Cardiac septum (tissue), 1 donor: ENCODE data around the gene C5. TPM values are rescaled to one million over a fixed set of nuclear protein-coding genes. Genes with fewer than 3 reads are reported as not detected.

Experiments
- DNase-seq: peaks from one replicate; pipeline ENCODE4 v3.0.0-alpha.2; 2020; ENCODE audit warnings: low spot score
- intact Hi-C: fragments of 100-400 bp; cut with DNase I; formaldehyde crosslinking; loops from one replicate; pipeline ENCODE4 v1.14.0; 2022
- total RNA-seq: library from RNA; stranded (reverse); fragmentation: NEBNext Ultra II Directional; extraction: Animal tissue kit (Norgen Biotek cat#: 25700); gene quantifications from one replicate; pipeline ENCODE4 v1.2.1, GENCODE V29; 2021
- donor health status: DM: no; HTN: no; CAD: no.

C5 gene
- total RNA-seq, 1 donor from 2014 or later, result 1.1 TPM

- DNase-seq, result no peak
These were observed 116.6 kb downstream of the C5 start for GRCh38 chr9:120933310-120934055.

DNA sequence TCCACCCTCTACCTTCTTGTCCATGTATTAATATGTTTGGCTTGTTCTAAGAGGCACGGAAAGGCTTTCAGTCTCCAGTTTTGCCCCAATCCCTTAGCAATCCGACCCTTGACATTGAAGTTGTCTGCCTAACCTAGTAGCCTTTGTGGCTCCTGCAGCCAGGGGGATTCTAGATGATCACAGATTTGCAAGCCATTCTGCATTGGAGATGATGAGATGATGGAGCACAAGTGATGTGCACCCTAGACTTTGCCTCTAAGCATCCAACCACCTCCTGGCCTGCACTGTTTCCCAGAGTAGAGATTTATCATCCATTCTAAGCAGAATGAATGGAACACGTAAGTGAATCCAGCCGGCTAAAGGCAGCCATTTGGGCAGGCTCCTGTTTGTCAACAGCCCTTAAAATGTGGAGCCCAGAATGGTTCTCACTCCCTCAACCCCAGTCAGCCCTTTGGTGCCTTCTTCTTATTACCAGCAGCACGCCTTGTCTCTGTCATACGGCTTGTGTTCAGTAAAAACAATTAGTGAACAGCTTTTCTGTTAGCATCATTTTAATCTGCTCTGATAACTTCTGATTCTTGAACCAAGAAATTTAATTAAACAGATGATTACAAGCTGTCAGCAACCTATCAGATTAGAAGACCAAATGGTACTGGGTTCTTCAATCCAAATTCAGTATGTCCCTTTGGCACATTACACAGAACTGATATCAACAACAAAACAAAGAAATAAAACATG lies 117.8 kb downstream of the C5 start:
- no peak for DNase-seq
- intact Hi-C loops, result loop anchor here (5.0 kb wide), 1 partner anchor 140 kb away; the partner anchor contains the start of gene FBXW2

More at GRCh38 chr9:120933310-120934055, 116.6 kb downstream of the C5 start:
- intact Hi-C loops, result loop anchor here (5.0 kb wide), 1 partner anchor 141 kb away; the partner anchor contains the start of gene FBXW2

DNA sequence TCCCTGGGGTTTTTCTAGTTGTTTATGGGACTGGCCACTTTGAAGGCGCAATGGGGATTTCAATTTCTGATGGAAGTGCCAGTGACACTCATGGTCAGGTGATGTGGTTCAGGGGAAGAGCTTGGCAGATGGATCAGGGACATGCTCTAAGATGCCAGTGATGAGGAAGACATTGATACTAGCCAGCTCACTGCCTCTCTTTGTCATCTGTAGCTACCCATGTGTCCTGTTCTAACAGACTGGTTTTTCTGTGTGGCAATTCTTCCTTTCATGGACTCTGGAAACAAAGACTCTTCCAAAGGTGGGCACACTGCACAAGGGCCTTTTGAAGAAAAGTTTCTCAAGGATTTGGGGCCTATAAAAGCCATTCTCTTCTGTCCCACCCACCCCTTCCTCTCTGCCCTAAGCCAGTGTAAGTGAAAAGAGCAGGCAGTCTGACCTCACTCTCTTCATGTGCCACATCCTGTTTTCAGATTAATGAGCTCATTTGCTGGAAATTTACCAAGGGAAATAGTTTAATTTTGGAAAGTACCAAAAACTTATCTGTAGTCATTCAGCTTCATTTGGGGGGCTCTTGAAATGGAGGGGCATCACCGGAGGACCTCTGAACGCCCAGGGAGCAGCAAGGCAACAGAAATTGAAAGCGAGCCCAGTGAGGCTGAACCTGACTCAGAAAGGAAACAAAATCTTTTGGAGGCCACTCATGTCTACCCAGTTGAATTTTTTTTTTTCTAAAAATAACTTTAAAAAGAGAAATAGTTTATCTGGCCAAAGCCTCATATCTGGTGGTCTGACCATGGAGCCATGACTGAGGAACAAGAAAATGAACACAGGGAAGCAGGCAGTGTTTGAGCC lies 118.6 kb downstream of the C5 start:
- DNase-seq, result no peak
- intact Hi-C loops, result loop anchor here (5.0 kb wide), 1 partner anchor 139 kb away; the partner anchor contains the start of gene FBXW2

DNA sequence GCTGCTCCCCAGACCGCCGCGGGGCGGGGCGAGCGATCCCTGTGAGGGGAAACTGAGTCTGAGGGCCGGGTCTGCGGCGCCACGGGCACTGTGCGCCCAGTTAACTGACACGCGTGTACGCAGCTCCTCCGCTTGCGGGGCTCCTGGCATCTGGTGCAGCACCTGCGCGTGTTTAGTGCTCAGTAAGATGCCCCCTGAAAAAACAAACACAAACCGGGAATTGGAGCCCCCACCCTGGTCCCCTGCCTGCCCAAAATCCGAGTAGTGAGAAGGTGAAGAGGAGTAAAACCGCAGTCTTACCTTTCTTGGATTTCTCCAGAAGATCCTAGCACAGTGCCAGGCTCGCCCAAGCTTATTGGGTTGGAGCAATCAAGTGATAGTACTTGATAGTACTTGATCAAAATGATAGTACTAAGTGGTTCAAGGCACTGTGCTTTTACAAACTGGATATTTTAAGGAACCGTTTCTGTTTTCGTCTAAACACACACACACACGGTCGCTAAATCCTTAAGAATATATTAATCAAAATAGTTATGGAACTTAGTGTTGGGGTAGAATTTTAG lies 120.8 kb downstream of the C5 start:
- DNase-seq, result no peak
- intact Hi-C loops, result no loop called here

GRCh38 chr9:120928483-120929228 lies 121.4 kb downstream of the C5 start:
- peak; percentile 92 for DNase-seq
- intact Hi-C loops, result no loop called here

DNA sequence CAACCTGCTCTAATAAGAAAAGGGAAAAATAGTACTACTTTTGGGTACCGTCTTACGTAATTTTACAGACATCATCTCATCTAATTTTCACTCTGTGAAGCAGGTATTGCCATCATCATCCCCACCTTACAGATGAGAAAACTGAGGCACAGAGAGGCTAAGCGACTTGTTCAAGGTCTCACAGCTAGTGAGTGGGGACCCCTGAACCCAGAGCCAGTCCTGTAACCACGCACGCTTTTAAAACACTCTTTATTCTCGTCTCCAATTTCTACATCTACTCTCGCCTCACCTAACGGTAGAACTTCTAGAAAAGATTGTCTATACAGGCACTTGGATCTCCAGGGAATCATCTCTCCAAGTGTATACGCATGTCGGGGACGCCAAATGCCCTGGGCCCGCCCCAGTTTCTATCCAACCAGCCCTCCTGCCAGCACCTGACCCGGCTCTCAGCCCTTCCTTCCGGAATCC lies 122.0 kb downstream of the C5 start:
- intact Hi-C loops, result no loop called here
- DNase-seq, result no peak

DNA sequence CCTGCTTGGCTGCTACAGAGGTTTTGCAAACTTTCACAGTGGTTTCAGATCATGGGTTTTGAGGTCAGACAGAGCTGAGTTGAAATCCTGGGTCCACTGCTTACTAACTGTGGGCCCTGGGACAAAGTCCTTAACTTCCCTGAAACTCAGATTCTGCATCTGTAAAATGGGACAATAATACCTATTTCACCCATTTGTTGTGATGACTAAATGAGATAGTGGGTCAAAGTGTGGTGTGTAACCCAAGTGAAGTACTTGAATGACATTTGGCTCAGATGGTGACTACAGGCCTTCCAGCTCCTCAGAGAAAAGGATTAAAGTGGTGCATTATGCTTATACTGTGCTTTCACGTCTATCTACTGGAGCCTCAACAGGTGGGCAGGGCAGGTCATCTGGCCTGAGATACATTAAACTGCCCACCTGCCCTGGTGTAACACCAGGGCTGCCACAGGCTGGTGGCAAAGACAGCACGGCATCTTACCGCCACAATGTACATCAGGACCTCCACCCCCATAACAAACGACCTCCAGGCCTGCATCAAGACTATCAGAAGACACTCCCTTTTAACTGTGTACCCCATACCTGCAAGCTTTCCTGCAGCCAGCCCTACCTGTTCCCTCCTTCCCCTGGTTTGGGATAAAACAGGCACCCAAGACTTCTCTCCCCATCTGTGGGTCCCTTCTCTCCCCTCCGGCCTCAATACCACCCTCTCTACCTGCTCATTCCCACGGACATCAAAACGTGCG lies 122.6 kb downstream of the C5 start:
- no peak for DNase-seq
- intact Hi-C loops, result no loop called here

- intact Hi-C loops, result no loop called here
- no peak for DNase-seq
These were observed 123.6 kb downstream of the C5 start, which contains the start of gene TRAF1 for GRCh38 chr9:120926397-120926928. TSS of gene TRAF1 (minus strand) at chr9:120926796. CDS start at chr9:120926075, 721 bp downstream.

DNA sequence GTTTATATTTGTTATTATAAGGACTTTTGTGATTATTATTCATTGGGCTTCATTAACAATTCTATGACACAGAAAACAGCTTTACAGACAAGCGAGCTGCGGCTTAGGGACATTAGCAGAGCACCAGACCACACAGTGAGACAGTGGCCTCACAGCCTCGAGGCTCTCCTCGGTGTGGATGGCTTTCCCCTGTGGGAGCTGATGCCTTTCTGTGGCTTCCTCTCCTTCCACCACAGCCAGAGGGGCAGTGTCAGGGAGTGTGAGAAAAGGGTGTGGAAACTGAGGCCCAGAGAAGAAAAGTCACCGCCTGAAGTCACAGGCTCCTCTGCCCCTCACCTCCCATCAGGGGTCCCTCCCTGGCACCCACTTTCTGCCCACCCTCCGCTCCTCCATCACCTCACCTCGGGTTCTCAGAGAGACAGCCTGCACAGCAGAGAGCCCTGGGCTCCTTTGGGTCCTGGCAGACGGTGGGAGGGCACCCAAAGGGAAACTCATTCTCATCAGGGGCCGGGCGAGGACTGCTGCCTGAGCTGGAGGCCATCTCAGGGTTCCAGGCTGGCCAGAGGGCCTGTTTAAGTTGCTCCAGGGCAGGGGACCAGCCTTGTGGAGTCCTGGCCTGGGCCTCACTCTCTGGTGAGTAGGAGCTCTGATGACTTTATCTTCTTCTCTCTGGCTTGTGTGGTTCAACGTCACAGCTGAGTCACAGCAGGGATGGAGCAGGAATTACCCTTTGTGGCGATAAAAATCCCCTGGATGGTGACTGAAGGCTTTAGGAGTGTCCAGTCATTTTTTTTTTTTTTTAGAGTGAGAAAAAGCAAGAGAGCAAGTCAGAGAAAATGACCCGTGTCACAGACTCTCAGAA lies 124.3 kb downstream of the C5 start:
- DNase-seq, result no peak
- intact Hi-C loops, result no loop called here

DNA sequence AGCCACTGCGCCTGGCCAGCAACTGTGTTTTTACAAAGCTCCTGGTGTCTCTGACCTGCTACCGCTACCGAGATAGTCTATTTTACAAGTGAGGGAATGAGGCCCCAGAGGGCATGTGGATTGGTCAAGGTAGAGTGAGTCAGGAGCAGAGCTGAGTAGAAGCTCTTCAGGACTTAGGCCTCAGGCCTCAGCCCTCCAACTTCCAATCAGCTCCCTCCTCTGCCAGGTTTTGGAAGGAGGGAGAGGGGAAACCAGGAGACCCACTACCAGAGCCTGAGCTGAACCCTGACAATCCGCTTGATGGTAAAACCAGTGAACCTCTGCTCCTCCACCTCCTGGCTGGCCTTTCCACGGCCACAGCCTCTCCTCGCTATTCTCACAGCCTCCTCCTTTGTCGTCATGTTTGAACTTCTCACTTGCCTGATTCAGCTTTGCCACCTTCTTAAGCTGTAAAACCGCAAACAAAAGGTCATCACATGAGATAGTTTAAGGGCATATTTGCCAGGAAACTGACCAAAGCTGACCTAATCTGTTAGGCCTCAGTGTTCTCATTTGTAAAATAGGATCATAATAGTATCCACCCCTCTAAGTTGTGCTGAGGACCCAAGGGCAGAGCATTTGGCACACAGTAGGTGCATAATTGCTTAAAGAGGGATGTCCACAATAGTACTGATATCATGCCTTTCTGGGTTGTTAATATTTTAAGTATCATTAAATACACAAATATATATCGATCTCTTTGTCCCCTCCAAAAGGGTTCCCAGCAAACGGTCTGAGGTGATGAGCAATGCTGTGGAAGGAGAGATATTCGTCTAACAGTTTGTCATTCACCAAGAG lies 125.2 kb downstream of the C5 start:
- intact Hi-C loops, result no loop called here
- no peak for DNase-seq

GRCh38 chr9:120923620-120924328 lies 126.3 kb downstream of the C5 start:
- intact Hi-C loops, result no loop called here

GRCh38 chr9:120922404-120923195 lies 127.5 kb downstream of the C5 start:
- DNase-seq, result no peak
- intact Hi-C loops, result no loop called here

More at GRCh38 chr9:120923620-120924328, 126.3 kb downstream of the C5 start:
- DNase-seq, result no peak

- peak; percentile 43 for DNase-seq
- intact Hi-C loops, result no loop called here
These were observed 128.4 kb downstream of the C5 start for GRCh38 chr9:120921661-120922181.

DNA sequence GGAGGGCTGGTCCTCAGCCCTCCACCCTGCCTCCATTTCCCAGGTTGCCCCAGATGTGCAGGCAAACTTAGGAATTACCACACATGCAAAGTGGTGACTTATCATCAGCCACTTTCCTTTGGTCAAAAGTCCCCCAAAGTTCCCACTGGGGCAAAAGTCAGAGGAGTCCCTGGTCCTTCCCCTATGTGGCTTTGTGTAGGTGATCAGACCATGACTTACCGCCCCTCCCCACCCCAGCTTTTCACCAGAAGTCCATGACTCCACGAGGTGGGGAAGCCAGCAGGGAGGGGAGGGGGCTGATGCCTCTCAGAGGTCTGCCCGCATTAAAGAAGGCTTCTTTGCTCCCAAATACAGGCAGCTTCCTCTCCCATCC lies 129.3 kb downstream of the C5 start:
- no peak for DNase-seq
- intact Hi-C loops, result no loop called here
